Psoas muscle (tissue), 8 donors: ENCODE data around the gene CYP26C1. TPM values are rescaled to one million over a fixed set of nuclear protein-coding genes. Genes with fewer than 3 reads are reported as not detected.

Source experiments
- ATAC-seq, 4 donors: fragments of 200-7000 bp; cut with Tn5 transposase; one replicate each; pipeline ENCODE4 v1.9.1; 2020; ENCODE audit warnings: moderate library complexity in 3 of 4, mild to moderate bottlenecking in 2 of 4
- DNase-seq, 2 donors: peaks; one replicate each; pipeline ENCODE4 v3.0.0-alpha.2; 2020
- H3K27ac ChIP-seq: fragments of 200-600 bp; one replicate; pipeline ENCODE4 v1.8.0; 2022
- H3K27me3 ChIP-seq, 3 donors: fragments of 200-600 bp in 1 of 3; one replicate each; pipeline versions ENCODE4 v1.6.1 to v1.8.0; 2013 to 2022; ENCODE audit warnings: low read length in 2 of 3, mild to moderate bottlenecking in 2 of 3, moderate library complexity in 1 of 3; ENCODE audit not compliant: insufficient read depth in 3 of 3
- H3K36me3 ChIP-seq, 2 donors: fragments of 200-600 bp in 1 of 2; one replicate each; pipeline versions ENCODE4 v1.6.1 to v1.8.0; 2013 to 2022; ENCODE audit warnings: low read depth in 1 of 2, mild to moderate bottlenecking in 1 of 2, moderate library complexity in 1 of 2; ENCODE audit not compliant: insufficient read depth in 1 of 2
- H3K4me1 ChIP-seq: fragments of 200-600 bp; one replicate; pipeline ENCODE4 v1.8.0; 2022
- H3K4me3 ChIP-seq: fragments of 200-600 bp; one replicate; pipeline ENCODE4 v1.8.0; 2022; ENCODE audit warnings: mild to moderate bottlenecking
- H3K9me3 ChIP-seq: fragments of 200-600 bp; one replicate; pipeline ENCODE4 v1.8.0; 2022
- CTCF ChIP-seq: fragments of 200-600 bp; IDR thresholded peaks from one replicate; pipeline ENCODE4 v1.8.0; 2022; ENCODE audit warnings: antibody characterized with exemption
- WGBS, 3 donors: extraction: QIAGEN DNeasy Blood & Tissue Kit; methylation state at CpG; one replicate each; pipeline versions ENCODE4 v1.1.6 to v1.1.7; 2013; 5-methylcytosine and 5-hydroxymethylcytosine counted together
- intact Hi-C, 2 donors: fragments of 100-400 bp; cut with DNase I; formaldehyde crosslinking; loops; one replicate each; pipeline versions ENCODE4 v1.11.0 to v1.14.2; 2022
- polyA plus RNA-seq, 3 donors: library from polyadenylated mRNA; stranded (reverse); fragments of 200-250 nt; gene quantifications; one replicate each; pipeline ENCODE4 v1.2.3, GENCODE V29; 2013
- total RNA-seq, 4 donors: library from RNA; stranded (reverse); fragmentation: NEBNext Ultra II Directional in 2 of 4; extraction: Animal tissue kit (Norgen Biotek cat#: 25700) in 2 of 4; gene quantifications; one replicate each; pipeline versions ENCODE4 v1.2.1 to v1.2.4, GENCODE V29; 2021 to 2023
- donor health status: healthy with polysubstance abuse.
- donor health status: DM: no; HTN: no; CAD: no; lungs with moderate emphysema.
- donor health status: Bipolar disorder and iron deficiency.
- donor health status: healthy.
- donor health status: DM: yes; HTN: yes; CAD: no.
- donor health status: DM: no; HTN: no; CAD: no.
- donor health status: DM: no; HTN: no; CAD: no.
- donor health status: DM: yes; HTN: yes; CAD: no.

Gene CYP26C1
- total and polyA plus RNA-seq, 7 donors: 0.01 to 0.06 (median 0.03) TPM; not detected in 4

GRCh38 chr10:93076871-93077270 lies 16.3 kb downstream of the CYP26C1 start:
- Histone ChIP-seq H3K27me3 (peaks cover 0 to 91% (median 20%) of the 10 kb centered on the region in 3 donors), H3K36me3 (no peaks in the 10 kb centered on the region), H3K4me1 (peaks cover 12% of the 10 kb centered on the region), H3K4me3 (no peak overlapping the region), H3K27ac (no peak overlapping the region), H3K9me3 (no peaks in the 10 kb centered on the region)
- DNase-seq (no peak), ATAC-seq (no peak)
- intact Hi-C loops: no loop called here
- no peak for TF ChIP-seq CTCF
- 40 to 52% (median 51%) methylated on average over 2 of the region's 2 CpGs for WGBS, 3 donors

GRCh38 chr10:93077860-93078337 lies 17.3 kb downstream of the CYP26C1 start:
- Histone ChIP-seq H3K9me3 (no peaks in the 10 kb centered on the region), H3K4me3 (no peak overlapping the region), H3K4me1 (peaks cover 7% of the 10 kb centered on the region), H3K27me3 (peaks cover 0 to 84% (median 16%) of the 10 kb centered on the region in 3 donors), H3K27ac (no peak overlapping the region), H3K36me3 (no peaks in the 10 kb centered on the region)
- WGBS, 3 donors: 83 to 92% (median 88%) methylated on average over 5 of the region's 5 CpGs
- DNase-seq (no peak), ATAC-seq (no peak)
- intact Hi-C loops: loop anchor here in 1 of 2 donors (2.0 kb wide), 1 partner anchor 211 kb away; no protein-coding TSS in a partner anchor
- TF ChIP-seq CTCF: no peak

GRCh38 chr10:93079663-93080349 lies 19.2 kb downstream of the CYP26C1 start:
- Histone ChIP-seq H3K4me1 (no peaks in the 10 kb centered on the region), H3K36me3 (no peaks in the 10 kb centered on the region), H3K27ac (no peak overlapping the region), H3K4me3 (no peak overlapping the region), H3K9me3 (no peaks in the 10 kb centered on the region), H3K27me3 (peaks cover 0 to 65% (median 11%) of the 10 kb centered on the region in 3 donors)
- WGBS, 3 donors: 42 to 57% (median 51%) methylated on average over 9 of the region's 9 CpGs
- ATAC-seq (no peak), DNase-seq (no peak)
- intact Hi-C loops: loop anchor here (2.0 to 10.0 kb wide), 4 partner anchors 209 to 425 kb away; no protein-coding TSS in a partner anchor
- no peak for TF ChIP-seq CTCF

- H3K36me3 ChIP-seq: no peaks in the 10 kb centered on the region
- H3K9me3 ChIP-seq: no peaks in the 10 kb centered on the region
- no peak overlapping the region for H3K27ac ChIP-seq
- H3K27me3 ChIP-seq: peaks cover 0 to 58% (median 6%) of the 10 kb centered on the region in 3 donors
- peak; percentile 65 for TF ChIP-seq CTCF
- DNase-seq (no peak), ATAC-seq (peak; percentile 48 to 71 (median 56))
- no peak overlapping the region for H3K4me3 ChIP-seq
- no peaks in the 10 kb centered on the region for H3K4me1 ChIP-seq
- WGBS, 3 donors: 54 to 56% (median 54%) methylated on average over 22 of the region's 22 CpGs
- intact Hi-C loops: loop anchor here (2.0 to 10.0 kb wide), 3 partner anchors 264 to 424 kb away; no protein-coding TSS in a partner anchor
These were observed 19.9 kb downstream of the CYP26C1 start for GRCh38 chr10:93080350-93081046.
